NCI-H1105 (cell line): ENCODE results near the gene MARK3.
"Not testable (repeated sequence)": the region's sequence is repeated elsewhere in the genome, so short reads cannot be mapped to it uniquely, and the experiment has no call there.

Experiments used
- DNase-seq: peaks from one replicate; lab custom pipeline; 2025; lab: John Stamatoyannopoulos, UW

MARK3 gene

DNA sequence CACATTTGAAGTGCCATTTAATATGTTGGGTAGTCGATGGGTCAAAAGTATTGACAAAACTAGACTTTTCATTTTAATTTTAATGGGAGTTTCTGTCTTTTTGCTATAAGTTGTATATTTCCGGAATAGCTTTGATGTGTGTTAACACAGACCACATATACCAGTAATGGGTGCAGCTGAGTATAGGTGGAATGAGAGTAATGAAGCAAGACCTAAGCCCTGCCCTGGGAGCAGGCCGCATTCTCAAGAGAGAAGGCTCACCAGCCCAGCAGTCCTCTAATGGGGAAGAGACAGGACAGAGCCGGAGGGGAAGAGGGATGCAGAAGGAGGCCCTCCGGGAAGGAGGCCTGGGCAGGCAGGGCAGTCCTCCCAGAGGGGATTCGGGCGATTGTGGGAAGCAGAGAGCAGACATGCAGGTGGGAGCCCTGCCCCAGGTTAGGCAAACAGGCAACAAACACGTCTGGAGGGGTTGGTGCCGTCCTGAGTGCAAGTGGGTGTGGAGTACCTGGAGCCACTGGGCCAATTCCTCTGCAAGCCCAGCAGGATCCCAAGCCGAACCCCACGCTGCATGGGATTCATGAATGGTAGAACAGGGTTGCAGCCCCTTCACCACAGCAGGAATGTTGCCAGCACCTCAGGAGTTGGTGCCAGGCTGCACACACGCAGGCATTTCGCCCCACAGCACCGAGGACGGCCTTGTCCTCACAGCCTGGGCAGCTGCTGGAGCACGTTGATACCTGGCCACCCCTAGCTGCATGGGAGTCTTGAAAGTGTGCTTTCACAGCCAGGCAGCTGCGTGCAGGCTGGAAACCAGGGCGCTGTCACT, 129.6 kb downstream of the MARK3 start:
- DNase-seq = no peak

DNA sequence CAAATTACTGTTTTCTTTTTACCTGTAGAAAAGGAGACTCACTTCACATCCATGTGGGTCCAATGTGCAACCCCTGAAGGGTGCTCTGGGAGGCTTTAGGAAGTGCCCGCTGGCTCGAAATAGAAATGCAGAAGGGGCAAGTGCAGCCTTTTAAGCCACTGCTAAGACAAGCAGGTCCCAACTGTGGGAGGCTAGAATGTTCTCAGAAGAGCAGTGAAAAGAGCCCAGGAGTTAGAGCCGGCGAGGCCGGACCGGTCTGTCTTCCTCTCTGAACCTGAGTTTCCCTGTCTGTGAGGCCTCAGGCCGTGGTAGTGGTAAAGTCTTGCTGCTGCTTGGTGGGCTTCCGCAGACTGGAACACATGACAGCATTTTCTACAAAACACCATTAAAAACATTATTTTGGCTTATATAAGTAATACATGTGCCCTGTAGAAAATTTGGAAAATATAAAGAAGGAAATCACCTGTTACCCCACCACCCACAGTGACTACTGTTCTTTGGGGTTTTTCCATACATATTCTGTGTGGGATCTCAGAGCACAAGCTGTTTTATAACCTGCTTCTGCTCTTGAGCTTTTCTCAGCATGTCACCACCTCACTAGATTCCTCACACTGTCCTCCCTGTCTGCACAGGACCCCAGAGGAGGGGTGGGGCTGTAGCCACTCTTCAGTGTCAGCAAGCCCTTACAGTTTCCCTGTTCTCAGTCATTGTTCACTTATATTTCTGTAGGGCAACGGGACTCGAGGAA, 131.4 kb downstream of the MARK3 start:
- DNase-seq = no peak

DNA sequence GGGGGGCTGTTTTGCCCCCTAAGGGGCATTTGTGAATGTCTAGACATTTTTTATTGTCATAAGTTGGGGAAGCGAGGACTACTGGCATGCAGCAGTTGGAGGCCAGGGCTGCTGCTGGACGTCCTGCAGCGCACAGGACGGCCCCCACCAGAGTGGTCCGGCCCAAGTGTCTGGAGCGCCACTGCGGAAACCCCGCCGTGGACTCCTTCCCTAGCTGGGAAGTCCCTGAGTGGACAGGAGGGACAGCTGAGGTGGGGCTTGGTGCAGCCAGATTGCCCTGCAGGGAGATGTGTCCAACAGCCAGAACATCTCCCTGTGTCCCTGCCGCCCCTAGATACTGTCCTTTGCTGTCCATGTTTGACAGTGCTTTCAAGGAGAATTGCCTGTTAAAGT, 132.0 kb downstream of the MARK3 start:
- no peak for DNase-seq

DNA sequence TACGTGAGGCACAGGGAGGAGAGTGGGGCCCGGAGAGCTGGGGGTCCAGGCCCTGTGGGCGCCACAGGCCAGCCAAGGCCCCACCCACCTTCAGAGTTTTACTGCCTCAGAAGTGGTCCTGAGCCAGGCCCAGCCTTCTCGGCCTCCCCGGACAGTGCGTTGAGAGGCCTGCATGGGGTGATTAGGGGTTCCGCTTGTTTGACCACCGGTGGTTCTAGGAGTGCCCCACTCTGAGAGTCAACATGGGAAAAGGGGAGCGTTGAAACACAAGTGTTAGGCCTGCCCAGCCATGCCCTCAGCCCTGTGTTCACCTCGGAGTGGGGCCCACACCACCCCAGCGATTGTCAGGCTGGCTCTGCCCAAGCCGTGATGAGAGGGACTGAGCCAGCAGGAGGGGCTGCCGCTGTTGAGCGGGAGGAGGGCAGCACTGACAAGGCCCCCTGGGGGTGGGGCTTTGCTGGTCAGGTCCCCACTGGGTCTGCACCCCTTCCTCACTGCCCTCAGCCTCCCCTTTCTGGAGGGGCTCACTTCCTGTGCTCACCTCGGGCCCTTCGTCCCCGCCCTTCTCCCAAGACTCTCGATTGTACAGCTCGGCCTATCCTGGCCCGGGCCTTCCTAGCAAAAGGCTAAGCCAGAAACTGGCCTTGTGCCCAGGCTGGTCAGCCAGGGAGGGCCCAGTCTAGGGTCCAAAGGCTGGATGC, 132.7 kb downstream of the MARK3 start:
- DNase-seq = no peak

DNA sequence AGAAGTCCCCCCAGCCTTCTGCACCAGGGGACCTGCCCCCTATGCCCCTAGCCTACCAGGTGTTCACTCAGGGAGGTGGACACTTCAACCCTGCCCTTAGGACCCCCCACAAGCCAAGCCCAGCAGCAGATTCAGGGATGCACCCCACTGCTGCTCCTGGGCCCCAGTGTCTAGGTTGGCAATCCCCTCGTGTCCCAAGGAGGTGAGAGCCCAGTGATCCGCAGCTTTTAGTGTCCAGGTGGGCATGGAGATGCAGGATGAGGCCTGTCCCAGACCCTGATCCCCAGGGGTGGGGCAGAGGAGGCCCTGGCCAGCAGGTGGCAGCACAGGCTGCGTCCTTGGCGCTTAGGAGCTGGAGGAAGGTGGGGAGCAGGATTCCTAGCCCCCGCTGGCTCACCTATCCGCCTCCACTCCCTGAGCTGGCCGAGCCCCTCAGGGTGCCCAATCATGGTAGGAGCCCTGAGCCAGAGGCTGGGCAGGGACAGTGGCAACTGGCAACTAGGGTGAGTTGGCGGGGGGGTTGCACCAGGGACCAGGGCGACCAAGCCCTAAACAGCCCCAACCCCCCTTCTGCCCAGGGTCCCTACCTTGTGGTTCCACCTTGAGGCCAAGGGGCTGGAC, 133.3 kb downstream of the MARK3 start:
- DNase-seq = peak; percentile 30

DNA sequence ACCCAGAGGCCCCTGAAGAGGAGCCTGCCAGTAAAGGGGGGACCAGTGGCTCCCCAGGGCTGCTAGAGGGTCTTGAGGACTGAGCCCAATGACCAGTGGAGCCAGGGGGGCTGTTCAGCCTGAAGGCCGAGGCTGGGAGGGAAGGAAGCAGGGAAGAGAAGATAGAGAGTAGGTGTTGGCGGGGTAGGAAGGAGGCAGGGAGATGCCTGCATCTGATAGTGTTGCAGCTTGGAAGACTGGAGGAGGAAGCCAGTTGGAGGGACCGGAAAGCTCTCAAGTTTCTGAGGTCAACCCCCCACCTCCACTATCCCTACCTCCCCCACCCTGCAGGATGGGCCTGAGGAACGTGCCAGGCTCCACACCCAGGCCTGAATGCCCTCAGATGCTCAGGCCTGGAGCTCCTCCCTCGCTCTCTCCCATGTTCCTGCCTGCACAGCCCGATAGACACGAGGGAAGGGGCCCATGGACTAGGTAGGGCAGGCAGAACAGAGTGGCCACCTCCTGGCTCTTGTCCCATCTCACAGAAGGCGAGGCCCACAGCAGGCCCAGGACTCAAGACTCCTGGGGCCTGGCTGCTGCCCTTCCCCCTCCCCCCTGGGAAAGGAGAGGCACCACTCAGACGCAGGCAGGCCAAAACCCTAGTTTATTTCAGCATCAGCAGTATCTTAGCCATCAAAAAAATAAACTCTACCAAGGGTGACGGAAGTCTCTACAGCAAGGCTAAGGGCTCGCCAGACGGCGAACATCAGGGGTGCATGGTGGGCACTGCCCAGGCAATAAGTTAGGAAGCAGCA, 134.0 kb downstream of the MARK3 start:
- DNase-seq = no peak

DNA sequence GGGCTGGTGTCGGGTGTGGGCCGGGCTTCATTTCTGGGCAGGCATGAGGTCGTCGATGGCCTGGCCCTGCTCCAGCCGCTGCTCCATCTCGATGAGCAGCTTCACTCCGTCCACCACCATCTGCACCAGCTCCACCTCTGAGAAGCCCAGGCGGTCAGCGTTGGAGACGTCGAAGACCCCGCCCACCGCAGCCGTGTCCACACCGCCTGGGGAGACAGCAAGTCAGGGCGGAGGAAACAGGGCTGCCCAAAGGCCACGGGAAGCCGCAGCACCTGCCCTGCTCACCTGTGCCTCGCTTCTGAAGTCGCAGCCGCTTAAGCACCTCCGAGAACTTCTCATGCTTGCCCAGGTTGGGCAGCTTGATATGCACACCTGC, 134.6 kb downstream of the MARK3 start:
- no peak for DNase-seq

DNA sequence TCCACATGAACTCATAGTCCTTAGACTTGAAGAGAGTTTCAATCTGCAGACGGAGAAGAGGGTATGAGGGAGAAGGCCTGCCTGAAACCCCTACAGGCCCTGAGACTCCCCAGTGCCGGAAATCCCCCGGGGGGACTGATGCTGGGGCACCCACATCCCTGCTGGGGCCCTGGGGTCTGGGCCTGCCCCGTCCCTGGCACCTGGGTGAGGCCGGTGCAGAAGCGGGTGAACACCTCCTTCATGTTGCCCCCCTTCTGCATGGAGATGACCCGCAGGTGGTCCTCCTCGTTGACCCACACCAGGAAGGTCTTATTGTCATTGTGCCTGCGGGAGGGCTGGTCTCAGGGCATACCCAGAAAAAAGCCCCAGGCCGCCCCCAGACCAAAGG, 135.0 kb downstream of the MARK3 start:
- DNase-seq = no peak

DNA sequence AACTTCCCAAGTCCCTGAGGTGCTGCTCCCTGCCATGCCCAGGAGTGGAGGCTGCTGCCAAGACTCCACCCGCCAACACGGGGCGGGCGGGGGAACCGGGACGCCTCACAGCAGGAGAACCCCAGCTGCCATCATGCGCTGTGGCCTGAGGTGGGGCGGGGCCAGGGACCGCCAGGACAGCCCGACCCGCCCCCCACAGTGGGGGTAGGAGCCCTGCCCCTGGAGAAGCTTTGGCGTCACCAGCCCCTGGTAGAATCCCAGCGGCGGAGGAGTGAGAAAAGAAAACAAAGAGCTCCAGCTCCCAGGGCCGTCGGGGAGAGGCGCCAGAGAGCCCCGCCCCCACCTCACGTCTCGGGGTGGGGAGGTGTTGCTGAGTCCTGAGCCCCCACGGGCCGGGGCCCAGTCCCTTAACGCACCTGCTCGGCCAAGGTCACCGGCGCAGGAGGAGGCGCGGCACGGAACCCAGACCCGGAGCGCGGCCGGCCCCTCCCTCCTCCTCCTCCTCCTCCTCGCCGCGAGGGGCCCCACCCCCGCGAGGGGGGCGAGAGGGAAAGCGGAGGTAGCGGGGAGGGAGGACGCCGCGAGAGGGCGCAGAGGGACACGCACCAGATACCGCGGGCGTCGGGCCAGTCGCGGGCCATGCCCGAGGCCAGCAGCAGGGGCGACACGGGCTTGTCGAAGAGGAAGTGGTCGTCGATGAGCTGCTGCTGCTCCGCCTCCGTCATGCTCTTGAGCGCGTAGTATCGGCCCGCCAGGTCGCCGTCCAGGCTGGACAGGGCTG, 135.6 kb downstream of the MARK3 start:
- peak; percentile 83 for DNase-seq

DNA sequence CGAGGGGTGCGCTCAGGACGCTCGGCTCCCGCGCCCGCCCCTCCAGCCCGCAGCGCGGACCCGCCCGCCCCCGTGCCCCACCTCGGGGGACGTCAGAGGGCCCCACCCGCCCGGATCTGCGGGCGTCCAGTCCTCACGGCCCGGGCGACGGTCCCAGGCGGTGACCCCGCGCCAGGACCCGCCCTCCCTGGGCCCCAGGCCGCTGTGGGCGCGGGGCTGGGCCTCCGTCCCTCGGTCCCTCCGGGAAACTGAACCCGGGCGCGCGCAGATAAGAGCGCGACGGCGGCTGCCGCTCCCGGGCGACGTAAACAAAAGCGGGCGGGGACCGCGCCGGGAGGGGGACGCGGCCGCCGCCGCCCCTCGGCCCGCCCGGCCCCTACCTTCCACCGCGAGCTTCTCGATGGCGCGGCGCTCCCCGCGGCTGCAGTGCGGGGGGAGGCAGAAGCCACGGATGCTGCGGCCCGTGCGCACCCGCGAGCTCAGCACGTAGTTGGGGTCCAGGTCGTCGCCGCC, 136.3 kb downstream of the MARK3 start:
- no peak for DNase-seq

DNA sequence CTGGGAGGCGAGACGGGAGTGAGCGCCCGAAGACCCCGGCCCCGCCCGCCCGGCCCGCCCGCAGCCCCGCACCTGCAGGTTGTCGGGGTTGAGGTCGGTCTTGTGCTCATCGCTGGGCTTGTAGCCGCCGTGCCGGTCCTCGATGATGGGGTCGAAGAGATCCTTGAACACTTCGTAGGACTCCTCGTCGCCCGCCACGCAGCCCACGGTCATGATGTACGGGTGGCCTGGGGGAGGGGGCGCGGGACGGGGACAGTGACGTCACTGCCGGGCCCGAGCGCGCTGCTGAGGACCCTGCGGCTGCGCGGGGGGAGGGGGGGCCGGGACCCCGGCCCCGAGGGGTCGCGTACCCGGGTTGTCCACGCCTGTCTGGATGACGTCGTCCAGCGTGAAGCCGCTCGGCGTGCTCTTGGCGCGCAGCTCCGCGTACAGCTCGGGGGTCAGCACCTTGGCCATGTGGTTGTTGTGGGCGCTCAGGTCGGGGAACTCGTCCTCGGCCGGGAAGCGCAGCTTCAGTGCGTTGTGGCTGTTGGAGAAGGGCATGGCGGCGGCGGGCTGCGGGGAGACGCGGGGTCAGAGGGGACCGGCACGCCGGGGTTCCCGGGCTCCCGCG, 136.8 kb downstream of the MARK3 start:
- DNase-seq = peak; percentile 42

DNA sequence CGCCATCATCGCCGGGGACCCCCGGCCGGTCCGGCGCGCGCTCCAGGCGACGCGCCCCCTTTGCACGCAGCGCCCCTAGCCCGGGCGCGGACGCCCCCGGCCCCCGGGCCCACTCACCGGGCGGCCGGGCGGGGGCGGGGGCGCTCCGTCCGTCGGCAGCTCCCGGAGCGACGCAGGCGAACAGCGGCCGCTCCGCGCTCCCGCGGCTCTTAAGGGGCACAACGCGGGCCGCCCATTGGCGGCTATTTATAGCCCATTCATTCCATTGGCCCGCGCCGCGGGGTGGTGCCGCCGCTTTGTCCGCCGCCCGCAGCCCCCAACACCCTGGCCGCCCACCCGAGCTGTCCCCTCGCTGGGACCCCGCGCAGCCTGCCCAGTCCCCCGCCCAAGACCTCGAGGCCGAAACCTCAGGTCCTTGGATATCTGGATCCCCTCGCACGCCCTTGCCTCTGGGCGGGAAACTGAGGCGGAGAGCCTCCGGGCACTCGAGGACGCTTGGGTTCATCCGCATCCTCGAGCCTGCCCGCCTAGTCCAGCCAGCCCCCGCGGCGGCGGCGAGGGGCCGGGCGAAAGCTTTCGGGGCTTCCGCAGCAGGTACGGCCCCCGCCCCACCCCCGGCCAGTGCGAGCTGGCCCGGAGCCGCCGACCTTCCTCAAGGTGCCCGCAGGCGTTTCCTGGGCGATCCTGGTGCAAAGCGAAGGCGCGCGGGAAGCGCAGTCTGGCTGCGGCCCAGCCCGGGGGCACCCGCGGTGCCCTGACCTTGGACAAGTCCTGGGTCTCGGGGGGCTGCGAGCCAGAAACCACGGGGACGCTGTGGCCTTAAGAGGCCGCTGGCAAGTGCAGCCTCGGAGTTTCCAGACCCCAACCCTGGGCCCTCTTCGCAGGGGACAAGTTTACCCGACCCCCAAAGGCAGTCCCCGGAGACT, 137.7 kb downstream of the MARK3 start, which contains the start of gene CKB:
TSS of gene CKB (minus strand) at position 182 of the 926 bp plus-strand sequence. CDS start 337 bp downstream, outside the sequence.
- peak; percentile 88 for DNase-seq

DNA sequence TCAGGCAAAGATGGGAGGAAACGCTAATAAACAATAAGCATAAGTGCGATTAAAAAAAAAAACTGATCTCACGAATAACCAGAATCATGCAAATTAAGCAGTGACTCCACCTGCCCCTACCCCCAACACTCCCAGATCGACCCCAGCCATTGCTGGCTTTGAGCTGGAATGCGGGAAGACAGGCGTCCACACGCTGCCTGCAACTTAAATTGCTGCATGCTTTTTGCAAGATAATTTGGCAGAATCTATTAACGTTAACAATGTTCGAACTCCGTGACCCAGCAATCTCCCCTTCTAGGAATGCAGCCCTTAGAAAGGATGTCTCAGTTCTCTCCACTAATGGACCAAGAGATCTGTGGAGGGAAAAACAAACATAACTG, 138.3 kb downstream of the MARK3 start:
- no peak for DNase-seq

DNA sequence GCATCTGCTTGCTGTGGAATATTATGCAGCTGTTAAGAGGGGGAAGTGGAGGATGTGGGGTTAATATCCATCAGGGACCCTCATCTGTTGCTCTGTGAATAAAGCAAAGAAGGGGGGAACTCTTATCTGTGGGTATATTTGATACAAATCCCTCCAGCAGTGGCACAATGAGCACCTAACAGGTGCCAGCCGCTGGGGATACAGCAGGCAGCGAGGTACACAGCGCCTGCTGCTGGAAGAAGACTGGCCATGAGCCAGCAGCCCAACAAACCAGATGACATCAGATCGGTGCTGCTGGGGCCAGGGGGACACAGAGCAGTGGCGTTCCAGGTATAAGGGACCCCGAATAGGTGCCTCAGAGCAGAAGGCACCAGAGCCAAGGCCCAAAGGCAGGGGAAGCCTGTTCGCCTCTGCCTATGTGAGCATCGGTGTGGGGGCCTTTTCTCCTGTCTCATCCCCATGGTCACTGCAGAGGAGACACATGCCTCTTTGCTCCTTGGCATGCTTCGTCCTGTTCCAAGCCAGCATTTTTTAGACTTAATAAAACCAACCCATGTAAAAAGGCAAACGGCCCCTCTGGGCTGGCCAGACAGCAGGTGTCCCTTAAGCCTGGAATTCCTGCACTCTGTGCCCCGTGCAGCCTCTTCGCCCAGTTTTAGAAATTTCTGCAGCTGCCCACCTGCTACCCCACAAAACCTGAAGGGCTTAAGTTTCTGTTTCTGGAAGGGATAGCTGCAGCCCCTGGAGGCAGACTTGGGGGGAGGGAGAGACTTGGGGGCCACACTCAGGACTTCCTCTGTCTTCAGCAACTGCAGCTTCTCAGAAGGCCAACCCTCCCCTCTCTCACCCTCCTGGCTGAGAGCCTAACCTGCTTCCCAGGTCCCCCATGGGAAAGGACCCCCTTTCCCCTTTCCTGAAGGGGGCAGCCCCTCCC, 139.1 kb downstream of the MARK3 start:
- DNase-seq = no peak

DNA sequence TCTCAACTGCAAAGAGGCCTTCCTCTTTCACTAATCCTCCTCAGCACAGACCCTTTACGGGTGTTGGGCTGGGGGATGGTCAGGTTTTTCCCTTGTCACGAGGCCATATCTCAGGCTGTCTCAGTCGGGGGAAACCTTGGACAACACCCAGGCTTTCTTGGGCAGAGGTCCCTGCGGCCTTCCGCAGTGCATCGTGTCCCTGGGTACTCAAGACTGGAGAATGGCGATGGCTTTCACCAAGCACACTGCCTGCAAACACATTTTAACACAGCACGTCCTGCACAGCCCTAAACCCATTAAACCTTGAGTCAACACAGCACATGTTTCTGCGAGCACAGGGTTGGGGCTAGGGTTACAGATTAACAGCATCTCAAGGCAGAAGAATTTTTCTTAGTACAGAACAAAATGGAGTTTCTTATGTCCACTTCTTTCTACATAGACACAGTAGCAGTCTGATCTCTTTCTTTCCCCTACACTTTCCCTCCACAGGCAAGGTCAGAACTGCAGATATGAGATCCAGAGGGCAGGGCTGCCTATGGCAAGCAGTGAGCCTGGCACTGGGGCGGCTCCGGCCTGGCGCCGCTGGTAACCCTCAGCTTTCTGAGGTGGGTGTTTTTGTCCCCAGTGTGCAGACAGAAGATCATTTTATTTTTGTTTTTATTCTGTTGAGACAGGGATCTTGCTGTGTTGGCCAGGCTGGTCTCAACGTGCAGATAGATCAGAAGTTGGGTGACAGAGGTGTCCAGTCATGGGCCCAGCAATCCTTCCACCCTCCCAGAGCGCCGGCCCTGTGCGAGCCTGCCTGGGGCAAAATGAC, 140.4 kb downstream of the MARK3 start:
- not testable (repeated sequence) for DNase-seq

DNA sequence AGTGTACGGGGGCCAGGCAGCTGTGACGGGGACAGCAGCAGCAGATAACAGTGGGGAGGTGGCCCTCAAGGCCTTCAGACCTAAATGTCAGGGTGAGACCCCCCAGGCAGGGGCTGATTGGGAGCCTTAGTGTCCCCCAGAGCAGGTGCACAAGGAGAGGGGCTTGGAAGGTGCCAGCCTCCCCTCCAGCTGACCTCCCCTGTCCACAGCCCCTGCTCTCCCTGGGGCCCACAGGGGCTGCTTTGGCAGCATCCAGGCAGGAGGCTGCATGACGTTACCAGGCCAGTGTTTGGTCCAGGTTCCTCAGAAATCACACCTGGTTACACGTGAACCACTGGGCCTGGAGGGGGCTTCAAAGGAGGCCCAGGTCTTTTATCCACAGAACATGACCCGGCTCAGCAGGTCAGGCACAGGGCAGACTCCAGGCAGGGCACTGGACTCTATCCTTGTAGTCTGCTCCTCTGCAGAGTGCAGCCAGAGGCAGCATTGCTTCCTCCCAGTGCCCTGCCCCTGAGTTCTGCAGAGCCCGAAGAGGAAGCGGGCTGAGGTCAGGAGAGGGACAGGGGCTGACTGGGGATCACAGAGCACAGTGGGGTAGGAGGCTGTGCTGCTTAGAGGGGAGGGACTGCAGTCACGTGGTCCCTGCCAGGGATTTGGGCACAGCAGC, 141.2 kb downstream of the MARK3 start:
- DNase-seq = no peak

DNA sequence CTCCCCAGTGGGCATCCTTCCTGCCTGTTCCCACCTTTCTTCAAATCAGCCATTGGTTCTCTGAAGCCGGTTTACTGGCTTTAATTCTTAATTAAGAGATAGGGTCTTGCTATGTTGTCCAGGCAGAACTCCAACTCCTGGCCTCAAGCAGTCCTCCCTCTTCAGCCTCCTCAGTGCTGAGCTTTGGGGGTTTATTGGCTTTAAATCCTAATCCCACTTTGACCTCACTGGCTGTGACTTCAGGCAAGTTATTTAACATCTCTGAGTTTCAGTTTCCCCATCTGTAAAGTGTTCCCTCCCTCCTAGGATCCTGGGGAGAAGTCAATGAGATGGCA, 141.7 kb downstream of the MARK3 start:
- no peak for DNase-seq
